ENCODE results near the gene RNGTT.

The RNGTT gene

DNA sequence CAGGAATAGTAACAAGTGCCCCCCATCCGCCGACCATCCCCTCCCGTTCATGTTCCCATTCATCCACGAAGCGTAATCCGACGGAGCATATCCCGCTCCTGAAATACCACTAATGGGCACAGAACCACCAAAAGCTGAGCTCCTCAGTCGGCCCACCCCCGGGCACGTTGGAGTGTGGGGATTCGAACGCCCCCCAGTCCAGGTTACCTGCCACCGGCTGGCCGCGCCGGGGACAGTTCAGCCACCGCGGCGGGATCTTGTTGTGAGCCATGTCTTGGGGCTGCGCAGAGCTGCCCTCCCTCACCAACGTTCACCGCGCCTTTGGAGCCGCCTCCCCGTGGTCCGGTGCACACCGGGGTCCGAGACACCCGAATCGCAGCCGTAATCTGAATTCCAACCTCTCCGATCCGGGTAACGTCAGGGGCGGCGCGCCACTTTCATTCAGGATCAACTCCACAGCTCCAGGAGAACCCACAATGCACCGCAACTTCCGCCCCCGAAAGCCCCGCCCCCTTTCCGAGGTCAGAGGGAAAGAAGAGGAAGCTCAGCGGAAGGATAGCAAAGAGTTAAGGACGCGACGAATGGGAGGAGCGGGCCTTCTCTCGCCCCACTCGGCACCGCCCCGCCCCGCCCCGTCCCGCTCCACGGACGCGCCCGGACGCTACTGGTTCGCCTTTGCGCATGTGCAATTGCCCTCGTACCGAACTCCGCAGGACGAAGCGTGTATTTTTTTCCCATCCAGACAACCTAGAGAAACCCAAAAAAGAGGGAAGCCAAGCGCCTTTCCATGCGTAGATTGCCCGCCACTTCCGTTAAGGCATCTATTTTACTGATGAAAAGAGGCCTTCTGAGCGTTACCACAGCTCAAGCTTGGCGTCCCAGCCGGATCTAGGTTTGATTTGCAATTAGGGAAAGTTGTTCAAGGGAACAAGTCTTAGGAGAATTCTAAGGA is at the start of gene RNGTT:
TSS of gene RNGTT (minus strand) at position 480 of the 952 bp plus-strand sequence. CDS start at position 271, 209 bp downstream.
- Histone ChIP-seq H3K9me3 (ENCODE audit: control insufficient read depth, insufficient read depth, low read depth, low read length) (no peaks in the 10 kb centered on the region), H3K27ac (ENCODE audit: extremely low read depth, low read depth, low read length) (peak within 1 kb of the TSS; percentile 77), H3K4me1 (ENCODE audit: control insufficient read depth, insufficient read depth, low read length) (no peaks in the 10 kb centered on the region), H3K36me3 (ENCODE audit: control insufficient read depth in 2 of 2, insufficient read depth in 1 of 2, low read length in 2 of 2) (peaks cover 0 to 9% of the 10 kb centered on the region in 2 experiments; a peak in 2 of 3 replicates), H3K4me3 (ENCODE audit: low read depth, low read length) (peak within 1 kb of the TSS; percentile 98)
- CTCF ChIA-PET = interaction anchor here (0.6 to 1.7 kb wide), 8 partner anchors 9 to 679 kb away, joined by 3 to 5 read pairs (median 4); no protein-coding TSS in a partner anchor
- POLR2A ChIA-PET = interaction anchor here (0.5 to 2.5 kb wide), 20 partner anchors 10 to 1297 kb away, joined by 3 to 25 read pairs (median 4); partner anchors contain the start of genes PM20D2, PNRC1 and SRSF12
- TF ChIP-seq, protein P1, sequence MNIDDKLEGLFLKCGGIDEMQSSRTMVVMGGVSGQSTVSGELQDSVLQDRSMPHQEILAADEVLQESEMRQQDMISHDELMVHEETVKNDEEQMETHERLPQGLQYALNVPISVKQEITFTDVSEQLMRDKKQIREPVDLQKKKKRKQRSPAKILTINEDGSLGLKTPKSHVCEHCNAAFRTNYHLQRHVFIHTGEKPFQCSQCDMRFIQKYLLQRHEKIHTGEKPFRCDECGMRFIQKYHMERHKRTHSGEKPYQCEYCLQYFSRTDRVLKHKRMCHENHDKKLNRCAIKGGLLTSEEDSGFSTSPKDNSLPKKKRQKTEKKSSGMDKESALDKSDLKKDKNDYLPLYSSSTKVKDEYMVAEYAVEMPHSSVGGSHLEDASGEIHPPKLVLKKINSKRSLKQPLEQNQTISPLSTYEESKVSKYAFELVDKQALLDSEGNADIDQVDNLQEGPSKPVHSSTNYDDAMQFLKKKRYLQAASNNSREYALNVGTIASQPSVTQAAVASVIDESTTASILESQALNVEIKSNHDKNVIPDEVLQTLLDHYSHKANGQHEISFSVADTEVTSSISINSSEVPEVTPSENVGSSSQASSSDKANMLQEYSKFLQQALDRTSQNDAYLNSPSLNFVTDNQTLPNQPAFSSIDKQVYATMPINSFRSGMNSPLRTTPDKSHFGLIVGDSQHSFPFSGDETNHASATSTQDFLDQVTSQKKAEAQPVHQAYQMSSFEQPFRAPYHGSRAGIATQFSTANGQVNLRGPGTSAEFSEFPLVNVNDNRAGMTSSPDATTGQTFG (tag by site-specific recombination; IDR thresholded peaks at IDR 0.05; ENCODE audit: borderline replicate concordance) = no peak
- TF ChIP-seq, protein P2, sequence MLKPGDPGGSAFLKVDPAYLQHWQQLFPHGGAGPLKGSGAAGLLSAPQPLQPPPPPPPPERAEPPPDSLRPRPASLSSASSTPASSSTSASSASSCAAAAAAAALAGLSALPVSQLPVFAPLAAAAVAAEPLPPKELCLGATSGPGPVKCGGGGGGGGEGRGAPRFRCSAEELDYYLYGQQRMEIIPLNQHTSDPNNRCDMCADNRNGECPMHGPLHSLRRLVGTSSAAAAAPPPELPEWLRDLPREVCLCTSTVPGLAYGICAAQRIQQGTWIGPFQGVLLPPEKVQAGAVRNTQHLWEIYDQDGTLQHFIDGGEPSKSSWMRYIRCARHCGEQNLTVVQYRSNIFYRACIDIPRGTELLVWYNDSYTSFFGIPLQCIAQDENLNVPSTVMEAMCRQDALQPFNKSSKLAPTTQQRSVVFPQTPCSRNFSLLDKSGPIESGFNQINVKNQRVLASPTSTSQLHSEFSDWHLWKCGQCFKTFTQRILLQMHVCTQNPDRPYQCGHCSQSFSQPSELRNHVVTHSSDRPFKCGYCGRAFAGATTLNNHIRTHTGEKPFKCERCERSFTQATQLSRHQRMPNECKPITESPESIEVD (tag by site-specific recombination; IDR thresholded peaks at IDR 0.05) = no peak
- TF ChIP-seq IKZF3 (tag by site-specific recombination; IDR thresholded peaks at IDR 0.05) = peak; percentile 53
- TF ChIP-seq WT1 (tag by site-specific recombination; IDR thresholded peaks at IDR 0.05) = peak; percentile 38; the same call in 1 of the 2 replicates
- TF ChIP-seq ZNF610 (tag by site-specific recombination; IDR thresholded peaks at IDR 0.05; ENCODE audit: borderline replicate concordance) = peak; percentile 35; the same call in 1 of the 2 replicates
- TF ChIP-seq ZNF561 (tag by site-specific recombination; IDR thresholded peaks at IDR 0.05; ENCODE audit: borderline replicate concordance) = peak; percentile 22; the same call in 1 of the 2 replicates
- TF ChIP-seq ZNF660 (tag by site-specific recombination; IDR thresholded peaks at IDR 0.05) = peak; percentile 37
- no peak for TF ChIP-seq FEZF1 (tag by site-specific recombination; IDR thresholded peaks at IDR 0.05)
- peak; percentile 78; the same call in 1 of the 2 replicates for TF ChIP-seq KLF16 (tag by site-specific recombination; IDR thresholded peaks at IDR 0.05)
- TF ChIP-seq, protein P3, sequence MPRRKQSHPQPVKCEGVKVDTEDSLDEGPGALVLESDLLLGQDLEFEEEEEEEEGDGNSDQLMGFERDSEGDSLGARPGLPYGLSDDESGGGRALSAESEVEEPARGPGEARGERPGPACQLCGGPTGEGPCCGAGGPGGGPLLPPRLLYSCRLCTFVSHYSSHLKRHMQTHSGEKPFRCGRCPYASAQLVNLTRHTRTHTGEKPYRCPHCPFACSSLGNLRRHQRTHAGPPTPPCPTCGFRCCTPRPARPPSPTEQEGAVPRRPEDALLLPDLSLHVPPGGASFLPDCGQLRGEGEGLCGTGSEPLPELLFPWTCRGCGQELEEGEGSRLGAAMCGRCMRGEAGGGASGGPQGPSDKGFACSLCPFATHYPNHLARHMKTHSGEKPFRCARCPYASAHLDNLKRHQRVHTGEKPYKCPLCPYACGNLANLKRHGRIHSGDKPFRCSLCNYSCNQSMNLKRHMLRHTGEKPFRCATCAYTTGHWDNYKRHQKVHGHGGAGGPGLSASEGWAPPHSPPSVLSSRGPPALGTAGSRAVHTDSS (tag by site-specific recombination; IDR thresholded peaks at IDR 0.05) = 0 out of 2 replicates have a peak, but pooled peaks have one; percentile 22
- no peak for TF ChIP-seq ZNF112 (tag by site-specific recombination; IDR thresholded peaks at IDR 0.05)
- TF ChIP-seq MEIS1 (CRISPR knock-in tag; IDR thresholded peaks at IDR 0.05; ENCODE audit: borderline replicate concordance) = no peak
- TF ChIP-seq ZNF23 (tag by site-specific recombination; IDR thresholded peaks at IDR 0.05; ENCODE audit: borderline replicate concordance) = no peak
- TF ChIP-seq ZNF548 (tag by site-specific recombination; IDR thresholded peaks at IDR 0.05) = no peak
- peak; percentile 82 for TF ChIP-seq KLF1 (tag by site-specific recombination; IDR thresholded peaks at IDR 0.05)
- TF ChIP-seq, protein P4, sequence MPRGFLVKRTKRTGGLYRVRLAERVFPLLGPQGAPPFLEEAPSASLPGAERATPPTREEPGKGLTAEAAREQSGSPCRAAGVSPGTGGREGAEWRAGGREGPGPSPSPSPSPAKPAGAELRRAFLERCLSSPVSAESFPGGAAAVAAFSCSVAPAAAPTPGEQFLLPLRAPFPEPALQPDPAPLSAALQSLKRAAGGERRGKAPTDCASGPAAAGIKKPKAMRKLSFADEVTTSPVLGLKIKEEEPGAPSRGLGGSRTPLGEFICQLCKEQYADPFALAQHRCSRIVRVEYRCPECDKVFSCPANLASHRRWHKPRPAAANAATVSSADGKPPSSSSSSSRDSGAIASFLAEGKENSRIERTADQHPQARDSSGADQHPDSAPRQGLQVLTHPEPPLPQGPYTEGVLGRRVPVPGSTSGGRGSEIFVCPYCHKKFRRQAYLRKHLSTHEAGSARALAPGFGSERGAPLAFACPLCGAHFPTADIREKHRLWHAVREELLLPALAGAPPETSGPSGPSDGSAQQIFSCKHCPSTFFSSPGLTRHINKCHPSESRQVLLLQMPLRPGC (tag by site-specific recombination; IDR thresholded peaks at IDR 0.05) = peak; percentile 71; the same call in 1 of the 2 replicates
- TF ChIP-seq ZNF549 (tag by site-specific recombination; IDR thresholded peaks at IDR 0.05) = no peak
- TF ChIP-seq ZNF366 (tag by site-specific recombination; conservative IDR thresholded peaks at IDR 0.05) = peak; percentile 100
- no peak for TF ChIP-seq BCL11A (tag by site-specific recombination; IDR thresholded peaks at IDR 0.05; ENCODE audit: low read depth)
- TF ChIP-seq ZBTB20 (tag by site-specific recombination; IDR thresholded peaks at IDR 0.05) = peak; percentile 99
- TF ChIP-seq ZBTB21 (tag by site-specific recombination; IDR thresholded peaks at IDR 0.05) = no peak
- TF ChIP-seq, protein P5, sequence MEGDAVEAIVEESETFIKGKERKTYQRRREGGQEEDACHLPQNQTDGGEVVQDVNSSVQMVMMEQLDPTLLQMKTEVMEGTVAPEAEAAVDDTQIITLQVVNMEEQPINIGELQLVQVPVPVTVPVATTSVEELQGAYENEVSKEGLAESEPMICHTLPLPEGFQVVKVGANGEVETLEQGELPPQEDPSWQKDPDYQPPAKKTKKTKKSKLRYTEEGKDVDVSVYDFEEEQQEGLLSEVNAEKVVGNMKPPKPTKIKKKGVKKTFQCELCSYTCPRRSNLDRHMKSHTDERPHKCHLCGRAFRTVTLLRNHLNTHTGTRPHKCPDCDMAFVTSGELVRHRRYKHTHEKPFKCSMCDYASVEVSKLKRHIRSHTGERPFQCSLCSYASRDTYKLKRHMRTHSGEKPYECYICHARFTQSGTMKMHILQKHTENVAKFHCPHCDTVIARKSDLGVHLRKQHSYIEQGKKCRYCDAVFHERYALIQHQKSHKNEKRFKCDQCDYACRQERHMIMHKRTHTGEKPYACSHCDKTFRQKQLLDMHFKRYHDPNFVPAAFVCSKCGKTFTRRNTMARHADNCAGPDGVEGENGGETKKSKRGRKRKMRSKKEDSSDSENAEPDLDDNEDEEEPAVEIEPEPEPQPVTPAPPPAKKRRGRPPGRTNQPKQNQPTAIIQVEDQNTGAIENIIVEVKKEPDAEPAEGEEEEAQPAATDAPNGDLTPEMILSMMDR (tag by site-specific recombination; IDR thresholded peaks at IDR 0.05) = peak; percentile 63; the same call in 1 of the 2 replicates
- TF ChIP-seq, protein P6, sequence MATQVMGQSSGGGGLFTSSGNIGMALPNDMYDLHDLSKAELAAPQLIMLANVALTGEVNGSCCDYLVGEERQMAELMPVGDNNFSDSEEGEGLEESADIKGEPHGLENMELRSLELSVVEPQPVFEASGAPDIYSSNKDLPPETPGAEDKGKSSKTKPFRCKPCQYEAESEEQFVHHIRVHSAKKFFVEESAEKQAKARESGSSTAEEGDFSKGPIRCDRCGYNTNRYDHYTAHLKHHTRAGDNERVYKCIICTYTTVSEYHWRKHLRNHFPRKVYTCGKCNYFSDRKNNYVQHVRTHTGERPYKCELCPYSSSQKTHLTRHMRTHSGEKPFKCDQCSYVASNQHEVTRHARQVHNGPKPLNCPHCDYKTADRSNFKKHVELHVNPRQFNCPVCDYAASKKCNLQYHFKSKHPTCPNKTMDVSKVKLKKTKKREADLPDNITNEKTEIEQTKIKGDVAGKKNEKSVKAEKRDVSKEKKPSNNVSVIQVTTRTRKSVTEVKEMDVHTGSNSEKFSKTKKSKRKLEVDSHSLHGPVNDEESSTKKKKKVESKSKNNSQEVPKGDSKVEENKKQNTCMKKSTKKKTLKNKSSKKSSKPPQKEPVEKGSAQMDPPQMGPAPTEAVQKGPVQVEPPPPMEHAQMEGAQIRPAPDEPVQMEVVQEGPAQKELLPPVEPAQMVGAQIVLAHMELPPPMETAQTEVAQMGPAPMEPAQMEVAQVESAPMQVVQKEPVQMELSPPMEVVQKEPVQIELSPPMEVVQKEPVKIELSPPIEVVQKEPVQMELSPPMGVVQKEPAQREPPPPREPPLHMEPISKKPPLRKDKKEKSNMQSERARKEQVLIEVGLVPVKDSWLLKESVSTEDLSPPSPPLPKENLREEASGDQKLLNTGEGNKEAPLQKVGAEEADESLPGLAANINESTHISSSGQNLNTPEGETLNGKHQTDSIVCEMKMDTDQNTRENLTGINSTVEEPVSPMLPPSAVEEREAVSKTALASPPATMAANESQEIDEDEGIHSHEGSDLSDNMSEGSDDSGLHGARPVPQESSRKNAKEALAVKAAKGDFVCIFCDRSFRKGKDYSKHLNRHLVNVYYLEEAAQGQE (tag by site-specific recombination; IDR thresholded peaks at IDR 0.05) = 0 out of 2 replicates have a peak, but pooled peaks have one; percentile 27

Measured in HEK293 (cell line).